GM04503 (cell line): Measurements from ENCODE around the gene PAMR1.

Experiments
- DNase-seq: peaks from one replicate; pipeline ENCODE4 v3.0.0-alpha.2; 2012; ENCODE audit warnings: low read depth

PAMR1 gene

GRCh38 chr11:35402751-35403660, 122.4 kb downstream of the PAMR1 start:
- DNase-seq: no peak

DNA sequence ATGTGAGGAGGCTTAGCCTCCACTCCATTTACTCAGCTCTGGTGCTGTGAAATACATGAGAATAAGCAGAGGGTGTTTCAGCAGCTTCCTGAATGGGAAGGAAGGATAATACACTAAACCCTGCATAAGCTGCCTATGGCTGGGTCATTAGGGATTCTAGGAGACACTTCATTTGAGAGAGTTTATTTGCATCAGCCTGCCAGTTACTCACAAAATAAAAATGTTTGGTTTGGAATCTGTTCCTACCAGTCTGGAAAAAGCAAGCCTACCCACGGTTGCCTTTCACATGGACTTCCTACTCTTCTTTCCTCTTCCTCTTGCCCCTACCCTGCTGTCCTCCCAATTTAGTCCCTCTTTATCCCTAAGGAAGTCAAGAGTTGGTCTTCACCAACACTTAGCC, 126.5 kb downstream of the PAMR1 start:
- DNase-seq: no peak

- no peak for DNase-seq
Observed at GRCh38 chr11:35394941-35395340, 130.5 kb downstream of the PAMR1 start.

- DNase-seq: no peak
Observed at GRCh38 chr11:35393098-35393497, 132.3 kb downstream of the PAMR1 start.

- DNase-seq: no peak
Observed at GRCh38 chr11:35391922-35392688, 133.3 kb downstream of the PAMR1 start.

GRCh38 chr11:35390737-35391682, 134.4 kb downstream of the PAMR1 start:
- DNase-seq: no peak

- DNase-seq: no peak
Observed at GRCh38 chr11:35389897-35390465, 135.4 kb downstream of the PAMR1 start.

- DNase-seq: no peak
Observed at GRCh38 chr11:35389112-35389511, 136.3 kb downstream of the PAMR1 start.

DNA sequence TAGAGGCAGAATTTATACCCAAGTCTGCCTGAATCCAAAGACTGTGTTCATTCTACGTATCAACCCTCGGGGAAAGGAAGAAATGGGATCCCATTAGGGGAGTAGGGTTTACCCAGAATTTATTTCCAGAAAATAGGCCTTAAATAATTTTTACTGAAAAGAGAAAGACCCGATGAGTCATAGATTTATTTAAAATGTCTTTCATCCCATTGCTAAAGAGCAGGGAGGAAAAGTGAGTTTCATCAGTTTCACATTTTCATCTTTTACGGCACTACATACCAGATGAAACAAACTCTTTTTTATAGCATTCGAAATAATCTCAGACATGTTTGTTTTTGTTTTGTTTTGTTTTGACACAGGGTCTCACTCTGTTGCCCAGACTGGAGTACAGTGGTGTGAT, 137.4 kb downstream of the PAMR1 start:
- no peak for DNase-seq

DNA sequence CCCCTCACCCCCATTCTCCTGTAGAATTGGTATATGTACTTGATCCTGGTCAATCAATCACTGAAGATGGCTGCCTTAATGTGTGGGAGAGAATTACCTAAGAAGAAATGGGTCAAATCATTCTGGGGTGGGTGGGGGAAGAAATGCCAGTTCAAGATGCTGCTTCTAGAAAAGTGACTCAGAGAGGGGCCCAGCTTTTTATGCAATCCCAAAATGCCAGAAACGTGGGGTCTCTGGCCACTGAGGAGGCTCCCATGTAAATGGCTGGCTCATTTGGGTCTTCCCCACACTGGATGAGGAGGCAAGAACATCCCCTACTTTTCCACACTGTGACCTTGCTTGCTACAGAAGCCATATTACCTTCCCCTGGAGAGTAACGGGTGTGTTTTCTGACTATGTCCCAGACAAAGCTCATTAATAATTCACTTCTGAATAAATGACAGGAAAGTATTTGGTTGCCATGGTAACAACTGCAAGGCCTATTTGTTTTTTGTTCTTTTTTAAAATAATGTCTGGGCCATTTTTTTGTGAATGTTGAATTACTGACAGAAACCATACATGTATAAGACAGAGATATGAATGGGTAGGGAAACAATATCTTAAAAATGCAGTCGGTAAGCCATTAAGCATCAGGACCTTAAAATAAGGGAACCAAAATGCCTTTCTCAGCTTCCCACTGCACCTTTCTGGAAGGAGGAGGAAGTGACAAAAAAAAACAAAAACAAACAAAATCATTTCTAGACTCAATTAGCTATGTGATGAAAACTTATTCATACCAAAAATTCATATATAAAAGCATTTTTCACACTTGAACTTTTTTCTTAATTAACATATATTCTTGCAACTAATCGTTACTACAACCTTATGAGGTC, 138.1 kb downstream of the PAMR1 start:
- no peak for DNase-seq

GRCh38 chr11:35383953-35384352, 141.5 kb downstream of the PAMR1 start:
- DNase-seq: no peak
